ENCODE measurements around the gene ACOX3. TPM values are rescaled to one million over a fixed set of nuclear protein-coding genes. Genes with fewer than 3 reads are reported as not detected.

ACOX3 gene
- polyA plus RNA-seq, 1 donor (not counting 4 experiments of a cell fraction or from before 2014, with no cell fraction given) = 6.7 TPM

GRCh38 chr4:8374851-8375649 is 65.5 kb downstream of the ACOX3 start:
- H3K36me3 ChIP-seq (ENCODE audit: control insufficient read depth in 2 of 2, extremely low read depth in 1 of 2, insufficient read depth in 2 of 2, low read length in 2 of 2) = peaks cover 0 to 2% of the 10 kb centered on the region in 2 experiments
- H3K4me3 ChIP-seq (ENCODE audit: control insufficient read depth in 2 of 3, extremely low read depth in 1 of 3, insufficient read depth in 2 of 3, low read depth in 1 of 3, low read length in 3 of 3) = no peak overlapping the region
- H3K27ac ChIP-seq (ENCODE audit: control insufficient read depth, insufficient read depth, low read length) = no peak overlapping the region
- no peaks in the 10 kb centered on the region for H4K20me1 ChIP-seq (ENCODE audit: control insufficient read depth, extremely low read depth, insufficient read depth, low read length)
- no peaks in the 10 kb centered on the region for H3K9me1 ChIP-seq (ENCODE audit: control insufficient read depth, extremely low read depth, insufficient read depth, low read length)
- H3K79me2 ChIP-seq (ENCODE audit: control insufficient read depth, insufficient read depth, low read length) = no peaks in the 10 kb centered on the region
- DNase-seq (ENCODE audit: low read depth, low spot score) = no peak
- no peaks in the 10 kb centered on the region for H3K9me3 ChIP-seq (ENCODE audit: control insufficient read depth, low read depth, low read length)
- dilution Hi-C loops (cut with MboI; ENCODE audit: extremely low pct_ligation_motif_present, low sequenced_read_pairs) = no loop called here
- no peak overlapping the region for H3K9ac ChIP-seq (ENCODE audit: control insufficient read depth, extremely low read depth, insufficient read depth, low read length)
- FAIRE-seq = no peak
- H2AFZ ChIP-seq (ENCODE audit: control insufficient read depth, low read length) = no peak overlapping the region
- H3K4me2 ChIP-seq (ENCODE audit: control insufficient read depth, extremely low read depth, insufficient read depth, low read depth, low read length) = no peak overlapping the region
- no peak for TF ChIP-seq EZH2 (IDR thresholded peaks at IDR 0.05; ENCODE audit: low read length)
- TF ChIP-seq CTCF (optimal IDR thresholded peaks at IDR 0.05 in 1 of 3, IDR thresholded peaks at IDR 0.05 in 1 of 3, conservative IDR thresholded peaks at IDR 0.05 in 1 of 3; ENCODE audit: extremely low read depth in 1 of 3, insufficient read depth in 2 of 3, low read length in 3 of 3) = no peak
- H3K4me1 ChIP-seq (ENCODE audit: control insufficient read depth, extremely low read depth, insufficient read depth, low read length) = no peaks in the 10 kb centered on the region
- no peaks in the 10 kb centered on the region for H3K27me3 ChIP-seq (ENCODE audit: control insufficient read depth, extremely low read depth, insufficient read depth, low read length)

DNA sequence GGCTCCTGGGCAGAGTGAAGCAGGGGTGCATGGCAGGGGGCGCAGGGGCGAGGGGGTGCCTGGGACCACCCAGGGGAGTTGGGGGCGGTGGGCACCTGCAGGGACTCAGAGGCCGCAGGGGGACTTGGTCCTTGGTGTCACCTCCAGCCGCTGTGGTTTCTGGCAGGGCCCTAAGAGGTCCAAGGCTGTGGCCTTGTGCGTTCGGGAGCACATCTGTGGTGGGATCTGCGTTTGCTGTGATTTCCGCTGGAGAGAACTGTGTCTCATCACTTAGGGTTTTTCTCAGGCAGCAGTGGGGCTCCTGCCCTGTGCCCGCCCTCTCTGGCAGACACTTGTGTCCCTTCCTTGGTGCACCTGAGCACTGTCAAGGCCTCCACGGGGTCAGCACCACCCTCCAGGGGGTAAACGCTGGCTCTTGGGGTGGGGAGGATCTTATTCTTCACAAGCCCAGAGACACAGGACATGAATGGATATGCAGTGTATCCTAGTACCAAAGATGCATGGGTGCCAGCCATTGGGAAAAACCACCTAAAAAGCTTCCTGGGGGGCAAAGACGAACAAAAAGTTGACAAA is 66.5 kb downstream of the ACOX3 start:
- FAIRE-seq (no peak), DNase-seq (ENCODE audit: low read depth, low spot score) (no peak)
- H2AFZ ChIP-seq (ENCODE audit: control insufficient read depth, low read length) = no peak overlapping the region
- H3K27ac ChIP-seq (ENCODE audit: control insufficient read depth, insufficient read depth, low read length) = no peak overlapping the region
- H3K4me3 ChIP-seq (ENCODE audit: control insufficient read depth in 2 of 3, extremely low read depth in 1 of 3, insufficient read depth in 2 of 3, low read depth in 1 of 3, low read length in 3 of 3) = no peak overlapping the region
- no peaks in the 10 kb centered on the region for H3K27me3 ChIP-seq (ENCODE audit: control insufficient read depth, extremely low read depth, insufficient read depth, low read length)
- H3K4me2 ChIP-seq (ENCODE audit: control insufficient read depth, extremely low read depth, insufficient read depth, low read depth, low read length) = no peak overlapping the region
- H3K9ac ChIP-seq (ENCODE audit: control insufficient read depth, extremely low read depth, insufficient read depth, low read length) = no peak overlapping the region
- dilution Hi-C loops (cut with MboI; ENCODE audit: extremely low pct_ligation_motif_present, low sequenced_read_pairs) = no loop called here
- peaks cover 0 to 2% of the 10 kb centered on the region in 2 experiments for H3K36me3 ChIP-seq (ENCODE audit: control insufficient read depth in 2 of 2, extremely low read depth in 1 of 2, insufficient read depth in 2 of 2, low read length in 2 of 2)
- H4K20me1 ChIP-seq (ENCODE audit: control insufficient read depth, extremely low read depth, insufficient read depth, low read length) = no peaks in the 10 kb centered on the region
- no peaks in the 10 kb centered on the region for H3K79me2 ChIP-seq (ENCODE audit: control insufficient read depth, insufficient read depth, low read length)
- H3K9me1 ChIP-seq (ENCODE audit: control insufficient read depth, extremely low read depth, insufficient read depth, low read length) = no peaks in the 10 kb centered on the region
- H3K4me1 ChIP-seq (ENCODE audit: control insufficient read depth, extremely low read depth, insufficient read depth, low read length) = no peaks in the 10 kb centered on the region
- H3K9me3 ChIP-seq (ENCODE audit: control insufficient read depth, low read depth, low read length) = no peaks in the 10 kb centered on the region
- TF ChIP-seq EZH2 (IDR thresholded peaks at IDR 0.05; ENCODE audit: low read length) = no peak
- TF ChIP-seq CTCF (optimal IDR thresholded peaks at IDR 0.05 in 1 of 3, IDR thresholded peaks at IDR 0.05 in 1 of 3, conservative IDR thresholded peaks at IDR 0.05 in 1 of 3; ENCODE audit: extremely low read depth in 1 of 3, insufficient read depth in 2 of 3, low read length in 3 of 3) = no peak

All from keratinocyte (primary cell).